Limb (tissue), 2 donors: ENCODE measurements around the gene CSNK2A3.
A peak's percentile ranks its signal among the peaks of the same experiment; 100 is the strongest.

Experiments used
- DNase-seq, 2 donors: peaks; one replicate each; pipeline ENCODE4 v3.0.0-alpha.2; 2016; ENCODE audit errors: extremely low spot score in 2 of 2

Gene CSNK2A3

DNA sequence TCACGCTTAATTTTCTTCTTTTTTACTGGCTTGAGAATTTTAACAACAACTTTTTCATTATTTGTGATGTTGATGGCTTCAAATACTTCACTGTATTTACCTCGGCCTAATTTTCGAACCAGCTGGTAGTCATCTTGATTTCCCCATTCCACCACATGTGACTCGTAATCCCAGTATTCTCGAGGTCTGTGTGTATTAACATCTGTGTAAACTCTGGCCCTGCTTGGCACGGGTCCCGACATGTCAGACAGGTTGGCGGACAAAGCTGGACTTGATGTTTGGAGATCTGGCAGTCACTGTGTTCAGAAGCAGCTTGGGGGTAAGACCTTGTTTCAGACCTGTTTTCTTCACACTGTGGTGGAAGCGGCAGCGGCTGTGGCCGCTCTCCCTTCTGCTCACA is at the start of gene CSNK2A3:
Gene CSNK2A3 (minus strand): TSS at position 373 of the 400 bp plus-strand sequence. CDS start 131 bp downstream, at position 242.
- DNase-seq = peak in 1 of 2 donors; percentile 3

DNA sequence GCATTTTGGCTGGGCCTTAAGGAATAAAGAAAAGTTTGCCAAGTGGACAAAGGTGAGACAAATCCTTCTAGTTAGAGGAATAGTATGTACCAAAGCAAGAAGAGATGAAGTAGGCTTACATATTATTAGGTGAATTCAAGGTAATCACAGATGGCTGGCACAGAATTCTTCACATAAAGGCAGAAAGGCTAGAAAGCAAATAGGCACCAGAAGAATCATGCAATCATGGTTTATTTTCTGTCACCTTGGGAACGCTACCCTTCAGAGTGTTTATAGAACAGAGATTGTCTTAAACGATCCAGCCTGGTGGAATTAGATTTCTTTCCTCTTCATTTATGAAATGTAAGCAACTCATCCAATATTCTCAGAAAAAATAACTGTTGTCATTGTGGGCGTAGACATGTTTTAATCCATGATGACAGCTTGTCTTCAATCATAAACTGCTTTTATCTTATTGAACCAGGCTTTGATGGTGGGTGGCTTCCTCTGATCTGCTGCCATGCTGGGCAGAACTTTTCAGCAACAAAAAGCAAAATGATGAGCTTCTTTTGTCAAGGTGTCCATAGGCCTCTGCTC is 49.0 kb upstream of the CSNK2A3 start:
- DNase-seq = no peak

DNA sequence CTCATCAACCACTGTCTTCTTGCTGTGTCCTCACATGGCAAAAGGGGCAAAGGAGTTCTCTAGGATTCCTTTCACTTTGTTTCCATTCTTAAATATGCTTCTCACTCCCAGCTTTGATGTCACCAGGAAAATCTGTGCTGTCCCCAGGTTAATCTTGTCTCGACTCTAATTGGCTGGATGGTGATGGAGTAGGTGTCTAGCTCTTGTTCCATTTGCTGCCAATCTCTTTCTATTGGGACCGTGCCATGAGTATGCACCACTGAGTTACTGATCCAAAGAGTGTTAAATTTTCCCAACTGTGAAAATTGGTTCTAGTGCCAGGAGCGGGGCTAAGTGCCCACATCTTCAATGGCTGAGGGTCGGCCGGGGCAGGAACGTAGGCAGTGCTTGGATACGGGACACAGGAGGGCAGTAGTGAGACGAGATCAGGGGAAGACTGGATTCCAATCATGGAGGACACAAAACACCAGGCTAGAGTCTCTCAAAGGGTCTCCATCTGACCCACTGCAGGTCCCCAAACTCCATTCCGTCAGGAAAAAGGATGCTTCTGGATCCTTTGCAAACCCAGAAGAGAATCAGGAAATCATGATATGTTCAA is 47.7 kb upstream of the CSNK2A3 start:
- no peak for DNase-seq

DNA sequence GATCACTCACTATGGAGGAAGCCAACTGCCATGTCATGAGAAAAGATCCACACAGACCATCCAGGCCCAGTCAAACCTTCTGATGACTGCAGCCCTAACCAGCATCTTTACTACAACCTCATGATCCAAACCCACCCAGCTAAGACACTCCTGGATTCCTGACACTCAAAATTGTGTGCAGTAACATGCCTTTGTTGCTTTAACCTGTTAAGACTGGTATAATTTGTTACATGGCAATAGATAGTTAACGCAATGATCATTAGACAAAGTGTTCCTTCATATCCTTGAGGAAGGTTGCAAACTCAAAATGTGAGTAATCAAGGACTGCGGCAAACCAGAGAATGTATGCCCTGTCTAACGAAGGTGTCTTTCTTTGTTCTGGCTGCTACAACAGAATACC is 47.1 kb upstream of the CSNK2A3 start:
- no peak for DNase-seq

DNA sequence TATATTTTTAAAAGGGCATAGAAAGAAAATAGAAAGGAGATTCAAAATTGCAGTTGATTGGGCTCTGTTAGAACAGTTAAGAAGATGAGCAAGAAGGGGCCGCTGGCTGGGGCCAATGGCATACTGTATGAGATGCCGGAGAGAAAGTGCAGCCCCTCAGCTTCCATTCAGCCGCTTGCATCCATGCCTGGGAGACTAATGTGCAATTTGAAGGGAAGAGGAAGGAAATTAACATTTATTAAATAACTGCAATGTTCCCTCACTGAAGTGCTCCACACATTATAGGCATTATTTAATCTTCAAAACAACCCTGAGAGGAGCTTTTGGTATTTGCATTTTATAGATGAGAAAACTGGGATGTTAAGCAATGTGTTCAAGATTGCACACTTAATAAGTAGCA is 44.7 kb upstream of the CSNK2A3 start:
- DNase-seq = no peak

DNA sequence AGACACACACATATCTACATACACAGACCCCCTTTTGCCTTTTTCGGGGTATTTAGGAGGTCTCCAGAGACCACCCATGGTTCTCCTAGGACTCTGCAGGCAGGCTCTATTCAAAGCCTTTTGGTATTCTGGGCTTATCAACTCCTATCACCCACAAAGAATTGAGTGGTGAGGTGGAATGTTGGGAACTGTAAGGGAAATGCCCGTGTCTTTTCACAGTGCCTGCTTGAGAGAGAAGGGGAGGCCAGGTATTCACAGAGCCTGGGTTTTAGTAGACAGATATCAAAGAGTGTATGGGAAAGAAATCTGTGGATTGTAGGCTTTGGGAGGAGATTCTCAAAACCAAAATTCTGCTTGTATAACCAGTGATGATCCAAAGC is 44.0 kb upstream of the CSNK2A3 start:
- no peak for DNase-seq

DNA sequence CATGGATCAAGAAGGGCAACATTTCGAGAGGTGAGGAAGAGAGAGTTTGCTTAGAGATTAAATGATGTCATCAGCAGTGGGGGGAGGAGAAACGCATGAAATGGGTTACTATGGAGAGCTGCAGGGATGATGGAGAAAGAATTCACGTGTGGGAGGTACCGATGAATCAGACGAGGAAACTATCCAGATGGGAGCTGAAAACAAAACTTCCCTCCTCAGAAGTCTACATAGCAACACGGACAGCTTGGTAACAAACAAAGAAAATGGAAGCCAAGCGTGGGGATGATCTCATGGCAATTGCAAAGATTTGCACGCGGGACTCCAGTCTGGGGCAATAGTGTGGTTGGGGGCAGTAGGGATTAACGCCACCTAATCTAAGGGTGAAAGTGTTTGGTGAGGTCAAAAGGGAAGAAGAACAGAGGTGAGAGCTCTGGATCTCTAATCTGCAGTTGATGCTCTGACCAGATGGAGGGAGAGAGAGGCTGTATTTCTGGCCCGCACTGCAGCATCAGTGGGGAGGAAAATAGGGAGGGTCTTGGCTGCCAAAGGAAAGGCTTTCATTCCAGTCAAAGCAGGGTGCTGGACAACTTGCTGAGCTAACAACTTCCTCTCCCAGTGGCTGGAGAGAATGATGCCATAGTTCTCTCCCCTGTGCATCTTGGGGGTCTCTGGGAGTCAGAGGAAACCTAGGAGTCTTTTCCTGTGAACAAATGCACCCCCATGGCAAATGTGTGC is 43.4 kb upstream of the CSNK2A3 start:
- DNase-seq = peak in 1 of 2 donors; percentile 52

DNA sequence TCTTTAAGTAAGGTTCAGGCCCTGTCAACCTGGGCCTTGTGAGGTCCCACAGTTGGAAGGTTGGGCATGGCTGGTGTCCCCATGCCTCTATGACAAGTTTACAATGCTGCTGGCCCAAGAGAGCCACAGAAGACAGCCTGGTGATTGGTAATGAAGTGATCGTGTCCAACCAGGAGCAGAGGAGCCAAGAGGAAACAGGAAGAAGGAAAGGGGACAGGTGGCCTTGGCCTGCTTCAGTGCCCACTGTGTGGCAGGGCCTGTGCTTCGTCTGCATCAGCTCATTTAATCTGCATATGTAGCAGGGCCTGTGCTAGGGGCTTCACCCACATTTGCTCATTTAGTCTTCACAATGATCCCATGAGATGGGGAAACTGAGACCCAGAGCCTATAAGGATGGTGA is 42.1 kb upstream of the CSNK2A3 start:
- DNase-seq = no peak

DNA sequence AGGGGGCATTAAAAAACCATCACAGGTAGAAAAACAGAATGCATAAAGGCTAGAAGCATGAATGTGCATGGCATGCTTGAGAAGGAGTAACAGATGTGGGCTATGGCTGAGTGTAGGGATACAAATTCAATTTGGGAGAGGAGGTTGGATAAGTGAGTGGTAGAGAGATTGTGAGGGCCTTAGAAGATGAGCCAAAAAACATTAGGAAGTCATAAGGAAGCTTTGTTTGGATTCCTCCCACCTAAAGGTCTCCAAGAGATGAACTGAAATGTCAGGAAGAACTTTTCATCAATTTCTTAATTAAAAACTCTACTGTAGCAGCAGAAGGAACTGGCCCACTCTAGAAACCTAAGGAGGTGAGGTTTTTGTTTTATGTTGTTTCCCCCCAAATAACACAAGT is 41.2 kb upstream of the CSNK2A3 start:
- DNase-seq = no peak

DNA sequence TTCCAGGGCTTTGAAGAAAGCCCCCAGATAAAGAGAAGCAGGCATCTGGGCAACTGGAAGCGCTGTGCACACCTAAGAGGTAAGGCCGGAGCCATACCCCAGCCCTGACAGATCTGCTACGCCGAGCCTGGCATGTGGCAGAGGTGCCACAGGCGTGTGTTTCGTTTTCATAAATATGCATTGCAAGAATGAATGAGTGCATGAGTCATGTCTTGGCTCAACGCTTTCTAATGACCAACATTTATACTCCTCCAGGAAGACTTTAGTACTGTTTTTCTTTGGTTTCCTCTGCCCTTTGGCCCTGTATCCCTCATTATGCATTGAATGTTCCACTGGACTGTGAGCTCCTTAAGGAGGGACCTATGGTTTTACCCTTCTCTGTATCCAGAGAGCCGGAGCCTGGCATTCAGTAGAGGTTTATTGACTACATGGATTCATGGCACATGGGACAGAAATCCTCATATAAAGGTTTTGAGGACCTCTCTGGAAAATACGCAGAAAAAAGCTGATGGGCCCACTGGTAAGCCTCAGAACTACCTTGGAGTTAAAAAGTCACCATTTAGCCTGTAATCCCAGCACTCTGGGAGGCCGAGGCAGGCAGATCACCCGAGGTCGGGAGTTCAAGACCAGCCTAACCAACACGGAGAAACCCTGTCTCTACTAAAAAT is 38.9 kb upstream of the CSNK2A3 start:
- DNase-seq = no peak

DNA sequence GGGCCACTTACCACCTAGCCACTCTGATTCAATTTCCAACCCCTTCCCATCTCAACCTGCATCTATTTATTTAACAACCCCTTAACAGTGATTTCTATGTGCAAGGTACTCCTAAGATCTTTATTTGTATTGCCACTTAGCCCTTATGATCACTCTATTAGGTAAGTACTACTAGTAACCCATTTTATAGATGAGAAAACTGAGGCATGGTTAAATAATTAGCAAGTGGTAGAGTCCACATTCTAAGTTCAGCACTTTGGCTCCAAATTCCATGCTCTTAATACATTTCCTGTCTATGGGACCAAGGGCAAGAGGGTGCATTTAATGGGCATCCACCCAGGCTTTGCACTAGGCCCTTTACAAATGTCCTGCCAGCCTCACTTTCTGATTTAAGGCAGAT is 38.1 kb upstream of the CSNK2A3 start:
- no peak for DNase-seq

DNA sequence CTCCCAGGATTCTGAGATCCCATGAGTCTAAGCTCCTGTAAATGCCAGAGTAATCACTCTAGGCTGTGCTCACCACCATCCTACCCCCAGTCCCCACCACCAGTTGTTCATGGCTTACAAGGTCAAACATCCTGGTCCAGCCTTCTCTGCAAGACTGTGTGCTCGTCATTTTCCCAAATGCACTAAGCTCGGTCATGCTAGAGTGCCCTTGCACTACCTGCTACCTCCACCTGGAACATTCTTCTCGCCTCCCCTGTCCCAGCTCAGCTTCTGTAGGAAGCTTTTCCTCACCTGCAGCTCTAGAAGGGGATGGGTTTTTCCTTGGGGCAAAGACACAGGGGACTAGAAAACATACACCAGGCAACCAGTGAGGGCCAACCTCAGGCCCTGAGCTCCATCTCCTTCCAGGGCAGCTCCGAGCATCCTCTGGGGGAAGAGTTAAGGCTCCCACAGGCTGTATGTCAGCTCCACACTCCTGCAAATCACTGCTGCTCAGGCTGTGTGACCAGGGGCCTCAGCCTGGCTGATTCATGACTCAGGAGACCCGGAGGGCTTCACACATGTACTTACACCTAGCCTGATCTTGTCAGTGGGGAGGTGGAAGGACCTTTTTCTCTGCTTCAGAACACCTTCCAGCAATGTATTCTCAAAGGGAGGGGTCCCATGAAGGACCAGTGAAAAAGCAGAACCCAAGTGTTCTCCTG is 37.2 kb upstream of the CSNK2A3 start:
- no peak for DNase-seq

DNA sequence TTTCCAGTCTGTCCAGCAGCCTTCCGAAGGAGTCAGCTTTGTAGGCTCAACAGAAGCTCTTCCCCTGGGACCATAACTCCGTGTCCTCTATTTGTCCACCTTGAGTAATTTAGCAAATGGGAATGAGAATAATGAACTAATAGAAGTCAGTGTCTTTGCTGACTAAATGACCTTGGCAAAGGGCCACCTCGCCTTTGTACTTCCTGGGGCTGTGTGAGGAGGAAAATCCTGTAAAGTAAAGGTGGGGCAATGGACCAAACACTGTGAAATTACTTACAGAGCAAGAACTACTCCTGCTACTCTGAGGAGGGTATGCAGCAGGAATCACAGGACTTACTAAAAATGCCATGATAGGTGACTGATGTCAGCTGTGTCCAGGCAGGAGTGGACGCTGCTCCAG is 36.2 kb upstream of the CSNK2A3 start:
- DNase-seq = no peak

DNA sequence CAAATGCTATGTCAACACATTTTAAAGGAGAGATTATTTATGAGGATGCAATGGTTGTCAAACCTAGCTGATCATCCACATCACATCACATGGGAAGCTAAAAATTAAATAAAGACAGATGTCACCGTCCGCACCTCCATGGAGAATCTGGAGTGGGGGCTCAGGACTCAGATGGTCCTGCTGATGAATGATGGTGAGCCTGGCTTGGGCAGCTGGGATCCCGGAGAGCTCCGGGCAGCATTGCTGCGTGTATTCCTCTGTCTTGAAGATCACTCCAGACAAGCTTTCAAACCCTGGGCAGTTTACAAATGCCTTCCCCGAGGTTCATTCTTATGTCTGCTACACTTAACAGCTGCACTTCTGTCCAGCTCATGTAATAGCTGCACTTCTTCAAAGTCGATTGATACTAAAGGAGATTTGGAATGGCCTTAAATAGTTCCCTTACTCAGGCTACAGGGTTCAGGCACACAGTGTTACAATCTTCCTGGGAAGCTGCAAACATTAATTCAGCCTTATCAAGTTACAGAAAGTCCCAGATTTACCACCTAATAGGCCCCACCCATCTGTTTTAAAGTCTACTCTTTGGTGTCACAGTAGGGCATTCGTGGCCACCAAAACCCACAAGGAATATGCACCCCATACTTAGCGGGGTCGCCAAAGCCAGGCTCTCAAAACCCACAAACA is 34.7 kb upstream of the CSNK2A3 start:
- DNase-seq = no peak

DNA sequence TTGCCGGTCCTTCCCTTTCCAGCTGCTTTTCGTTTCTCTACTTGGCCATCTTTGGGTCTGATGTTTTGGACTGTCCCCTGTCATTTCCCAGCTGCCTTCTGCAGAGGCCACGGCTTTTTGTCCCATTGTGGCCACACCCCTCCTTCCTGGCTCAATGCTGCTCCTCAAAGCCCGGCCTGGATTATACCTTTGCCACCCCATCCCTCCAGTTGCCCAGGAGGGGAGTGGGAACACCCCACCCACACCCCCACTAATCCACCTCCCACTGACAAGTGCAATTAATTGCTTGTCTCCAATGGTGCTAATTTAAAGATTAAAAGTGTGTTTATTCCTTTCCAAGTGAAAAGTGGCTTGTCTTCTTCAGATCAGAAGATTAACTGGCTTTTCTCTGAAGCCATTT is 34.2 kb upstream of the CSNK2A3 start:
- no peak for DNase-seq

DNA sequence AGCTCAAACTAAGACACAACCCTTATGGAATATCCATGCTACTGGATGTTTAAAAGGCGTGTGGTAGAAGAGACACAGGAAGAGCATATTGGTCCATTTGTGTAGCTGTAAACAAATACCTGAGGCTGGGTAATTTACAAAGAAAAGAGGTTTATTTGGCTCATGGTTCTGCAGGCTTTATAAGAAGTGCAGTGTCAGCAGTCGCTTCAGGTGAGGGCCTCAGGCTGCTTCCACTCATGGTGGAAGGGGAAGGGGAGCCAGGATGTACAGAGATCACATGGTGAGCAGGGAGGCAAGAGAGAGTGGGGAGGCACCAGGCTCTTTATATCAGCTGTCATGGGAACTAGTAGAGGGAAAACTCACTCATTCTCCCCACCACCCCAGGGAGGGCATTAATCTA is 31.8 kb upstream of the CSNK2A3 start:
- DNase-seq = no peak

DNA sequence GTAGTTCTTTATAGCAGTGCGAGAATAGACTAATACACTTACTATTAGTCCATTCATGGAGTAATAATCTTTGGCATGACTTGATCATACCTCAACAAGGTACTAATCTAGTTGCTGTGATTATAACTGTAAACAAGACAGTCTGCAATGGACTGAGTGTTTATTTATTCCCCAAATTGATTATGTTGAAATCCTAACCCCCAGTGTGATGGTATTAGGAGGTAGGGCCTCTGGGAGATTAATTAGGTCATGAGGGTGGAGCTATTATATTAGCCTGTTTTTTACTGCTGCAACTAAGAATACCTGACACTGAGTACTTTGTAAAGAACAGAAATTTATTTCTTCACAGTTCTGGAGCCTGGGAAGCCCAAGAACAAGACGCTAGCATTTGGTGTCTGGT is 30.9 kb upstream of the CSNK2A3 start:
- no peak for DNase-seq

DNA sequence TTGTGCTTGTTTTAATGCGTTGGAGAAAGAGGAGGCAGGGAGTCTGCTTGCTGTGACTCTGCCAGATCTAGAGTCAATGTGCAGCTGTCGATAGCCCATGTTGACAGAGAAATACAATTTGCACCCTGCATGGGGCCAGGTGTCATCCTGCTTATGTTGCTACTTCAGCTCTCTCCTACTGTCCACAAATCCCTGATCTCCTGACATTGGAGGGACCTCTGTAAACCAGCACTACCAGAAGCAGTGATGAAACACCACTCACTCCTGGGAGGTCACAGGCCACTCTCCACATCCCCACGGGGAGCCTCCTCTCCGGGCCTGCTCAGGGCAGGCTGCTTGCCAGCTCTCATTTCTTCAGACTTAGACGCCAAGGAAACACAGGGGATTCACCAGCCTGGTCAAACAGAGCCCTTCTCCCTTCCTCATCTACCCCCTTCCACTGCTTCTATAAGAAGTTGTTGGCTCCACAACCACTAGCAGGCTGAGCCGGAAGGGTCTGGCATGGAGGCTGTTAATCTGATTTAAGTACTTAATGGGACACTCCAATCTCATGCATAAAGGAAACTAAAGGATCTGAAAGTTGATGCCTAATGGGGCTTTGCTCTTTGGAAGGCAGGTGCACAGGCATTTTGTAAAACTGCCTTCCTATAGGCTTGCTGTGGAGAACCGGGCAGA is 29.9 kb upstream of the CSNK2A3 start:
- DNase-seq = peak in 1 of 2 donors; percentile 9

DNA sequence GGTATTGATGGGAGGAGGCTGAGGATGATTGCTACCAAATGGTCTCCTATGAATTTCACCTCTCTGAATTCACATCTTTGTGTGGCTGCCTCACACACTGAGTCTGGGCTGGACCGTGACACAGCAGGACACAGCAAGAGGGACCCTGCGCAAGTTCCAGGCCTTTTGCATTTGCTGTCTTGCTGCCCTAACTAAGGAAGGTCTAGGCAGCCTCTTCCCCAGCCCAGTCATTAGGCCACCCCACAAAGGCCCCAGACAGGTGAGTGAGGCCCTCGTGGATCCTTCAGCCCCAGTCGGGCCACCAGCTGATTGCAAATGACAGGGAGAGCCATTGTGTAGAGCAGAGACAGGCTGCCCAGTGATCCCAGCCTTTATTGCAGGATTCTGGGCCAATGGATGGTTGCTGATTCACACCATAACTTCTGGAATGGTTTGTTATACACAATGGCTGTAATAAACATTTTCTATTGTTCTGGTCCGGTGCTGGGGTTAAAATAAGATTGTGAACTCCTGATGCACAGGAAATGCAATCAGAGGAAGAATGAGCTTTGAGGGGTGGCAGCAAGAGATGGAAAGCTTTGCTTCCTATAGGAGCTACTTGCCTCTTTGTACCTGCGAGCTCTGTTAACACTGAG is 28.5 kb upstream of the CSNK2A3 start:
- DNase-seq = peak in 1 of 2 donors; percentile 14

DNA sequence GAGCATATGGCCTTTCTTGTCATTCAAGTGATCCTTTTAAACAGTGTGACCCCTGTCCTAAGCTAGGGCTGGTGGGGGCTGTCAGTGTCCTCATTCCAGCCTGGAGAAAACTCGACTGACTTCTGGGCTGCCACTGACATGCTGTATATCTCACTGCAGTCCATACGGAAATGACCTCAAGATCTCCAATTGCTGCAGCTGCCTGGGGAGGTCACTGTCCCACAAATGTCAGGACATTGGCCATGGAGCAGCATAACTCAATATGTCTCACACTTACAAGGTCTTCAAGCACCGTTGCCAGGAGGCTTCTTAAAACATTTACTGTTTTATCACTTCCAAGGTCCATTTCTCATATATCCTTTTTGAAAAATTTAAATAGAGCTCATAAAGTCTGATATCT is 27.8 kb upstream of the CSNK2A3 start:
- DNase-seq = peak in 1 of 2 donors; percentile 2
